Measurements from ENCODE around the gene ANKH.

Gene ANKH

DNA sequence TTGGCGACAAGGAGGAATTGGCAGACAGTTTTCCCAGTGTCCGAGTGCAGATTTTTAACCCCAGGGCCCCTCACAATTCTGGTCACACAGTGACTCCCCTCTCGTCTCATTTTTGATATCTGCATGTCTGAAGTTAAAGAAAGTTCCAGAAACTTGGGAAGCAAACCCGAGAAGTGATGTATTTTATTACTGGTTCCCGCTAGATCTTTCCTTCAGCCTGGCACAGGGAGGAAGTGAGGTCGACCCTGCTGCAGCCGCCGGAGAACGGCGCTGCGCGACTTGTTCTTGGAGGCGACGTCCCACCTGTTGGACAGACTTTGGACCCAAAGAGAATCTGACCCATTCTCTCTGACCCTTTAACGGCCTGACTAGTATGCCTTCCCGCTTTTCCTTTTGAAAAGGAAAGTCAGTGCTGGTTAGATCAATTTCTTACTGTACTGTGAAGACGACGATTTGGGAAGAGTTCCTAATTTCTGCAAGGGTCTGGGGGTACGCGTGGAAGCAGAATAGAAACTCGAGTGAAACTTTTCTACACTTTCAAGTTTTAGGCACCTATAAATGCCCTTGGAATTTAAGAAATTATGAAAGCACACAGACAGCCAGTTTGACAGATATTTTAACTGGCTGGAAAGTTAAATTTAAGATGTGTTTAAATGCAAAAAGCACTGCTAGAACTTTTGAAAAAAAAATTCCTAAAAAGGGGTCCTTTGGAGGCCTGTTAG is 206.3 kb downstream of the ANKH start:
- DNase-seq (ENCODE audit: low read depth, low spot score), result no peak

DNA sequence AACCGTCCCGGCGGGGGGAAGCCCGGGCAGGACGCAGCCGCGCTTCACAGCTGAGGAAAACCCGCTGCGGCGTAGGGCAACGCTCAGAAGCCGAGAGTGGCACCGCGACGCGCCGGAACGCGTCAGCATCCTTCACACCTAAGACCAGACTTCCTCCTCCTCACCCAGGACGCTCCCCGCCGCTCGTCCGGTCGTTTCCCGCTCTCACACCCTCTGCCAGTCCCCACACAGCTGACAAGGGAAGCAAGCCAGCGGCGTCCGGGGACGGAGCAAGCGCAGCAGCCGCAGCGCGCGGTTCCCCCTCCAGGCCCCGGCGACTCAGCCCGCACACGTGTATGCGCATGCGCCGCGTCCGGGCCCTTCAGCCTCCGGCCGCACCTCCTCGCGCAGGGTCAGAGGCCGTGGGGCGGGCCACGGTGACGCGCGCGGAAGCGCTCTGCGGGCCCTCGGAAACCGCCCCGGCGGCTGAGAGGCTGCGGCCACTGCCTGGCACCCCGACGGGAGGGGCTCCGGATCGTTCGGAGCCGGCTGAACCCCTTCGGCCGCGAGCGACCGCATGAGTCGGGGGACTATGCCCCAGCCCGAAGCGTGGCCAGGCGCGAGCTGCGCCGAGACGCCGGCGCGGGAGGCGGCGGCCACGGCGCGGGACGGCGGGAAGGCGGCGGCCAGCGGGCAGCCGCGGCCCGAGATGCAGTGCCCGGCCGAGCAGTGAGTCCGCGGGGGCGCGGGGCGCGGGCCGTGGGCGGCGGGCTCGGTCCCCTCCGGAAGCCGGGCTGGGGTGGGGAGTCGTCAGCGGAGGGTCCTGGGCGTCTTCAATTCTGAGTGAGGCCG is 207.1 kb downstream of the ANKH start, which contains the start of gene OTULIN:
Gene OTULIN, plus strand, starts transcription at position 449 of the 831 bp plus-strand sequence. Its CDS starts 108 bp downstream, at position 557.
- DNase-seq (ENCODE audit: low read depth, low spot score), result peak; percentile 64

DNA sequence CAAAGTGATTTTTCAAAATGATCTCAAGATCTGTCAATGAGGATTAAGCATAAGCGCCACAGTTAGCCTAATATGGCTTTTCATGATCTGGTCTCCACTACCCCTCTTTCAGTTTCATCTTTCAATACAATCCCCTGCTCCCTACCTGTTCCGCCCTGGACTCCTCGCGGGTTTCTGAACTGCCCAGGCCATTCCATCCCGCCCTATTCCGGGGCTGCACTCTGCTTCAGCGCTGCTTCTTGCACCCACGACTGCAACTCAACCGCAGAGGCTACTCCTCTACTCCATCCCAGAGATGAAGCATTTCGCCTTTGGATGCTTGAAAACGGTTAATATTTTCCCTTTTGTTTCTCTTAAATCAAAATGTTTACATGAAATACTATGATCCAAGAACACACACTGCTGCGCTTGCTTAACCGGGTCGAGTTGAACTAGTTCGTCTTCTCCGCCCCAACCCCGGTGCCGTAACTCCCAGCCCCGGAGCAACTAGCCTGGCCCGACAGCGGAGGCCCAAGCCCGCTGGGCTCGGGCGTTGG is 207.8 kb downstream of the ANKH start:
- DNase-seq (ENCODE audit: low read depth, low spot score), result no peak

DNA sequence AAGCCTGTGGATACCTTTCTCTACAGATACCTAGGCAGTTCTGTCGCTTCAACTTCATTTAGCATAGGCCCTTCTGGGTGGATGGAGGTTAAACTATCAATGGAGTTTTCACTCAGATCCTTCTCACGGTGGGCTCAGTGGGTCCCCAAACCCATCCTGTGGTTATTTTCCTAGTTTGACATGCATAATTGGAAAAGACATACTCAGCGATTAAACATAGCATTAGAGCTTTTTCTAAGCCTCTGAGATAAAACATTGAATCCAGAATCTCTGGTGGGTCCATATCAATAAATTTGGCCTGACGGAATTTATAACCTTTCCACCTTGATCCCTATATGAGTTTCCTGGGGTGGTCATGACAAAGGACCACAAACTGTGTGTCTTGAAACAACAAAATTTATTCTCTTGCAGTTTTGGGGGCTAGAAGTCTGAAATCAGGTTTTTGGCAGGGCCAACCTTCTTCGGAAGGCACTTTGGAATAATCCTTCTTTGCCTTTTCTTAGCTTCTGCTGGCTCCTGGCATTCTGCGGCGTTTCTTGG is 208.8 kb downstream of the ANKH start:
- no peak for DNase-seq (ENCODE audit: low read depth, low spot score)

DNA sequence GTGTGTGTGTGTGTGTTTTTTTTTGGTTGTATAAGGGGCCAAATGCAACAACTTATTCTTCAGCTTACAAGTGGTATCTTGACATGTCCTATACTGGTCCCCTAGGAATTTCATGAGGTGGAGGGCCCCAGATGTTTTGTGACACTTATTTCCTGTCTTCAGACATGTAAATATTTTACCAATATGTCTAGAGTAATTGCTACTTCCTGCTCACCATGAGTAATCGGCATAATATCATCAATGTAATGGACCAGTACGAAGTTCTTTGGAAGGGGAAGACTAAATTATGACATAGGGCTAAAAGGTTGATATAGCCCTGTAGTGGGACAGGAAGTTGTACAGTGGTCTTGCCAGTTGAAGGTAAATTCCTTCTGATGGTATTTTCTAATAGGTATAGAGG is 210.7 kb downstream of the ANKH start:
- DNase-seq (ENCODE audit: low read depth, low spot score), result no peak

DNA sequence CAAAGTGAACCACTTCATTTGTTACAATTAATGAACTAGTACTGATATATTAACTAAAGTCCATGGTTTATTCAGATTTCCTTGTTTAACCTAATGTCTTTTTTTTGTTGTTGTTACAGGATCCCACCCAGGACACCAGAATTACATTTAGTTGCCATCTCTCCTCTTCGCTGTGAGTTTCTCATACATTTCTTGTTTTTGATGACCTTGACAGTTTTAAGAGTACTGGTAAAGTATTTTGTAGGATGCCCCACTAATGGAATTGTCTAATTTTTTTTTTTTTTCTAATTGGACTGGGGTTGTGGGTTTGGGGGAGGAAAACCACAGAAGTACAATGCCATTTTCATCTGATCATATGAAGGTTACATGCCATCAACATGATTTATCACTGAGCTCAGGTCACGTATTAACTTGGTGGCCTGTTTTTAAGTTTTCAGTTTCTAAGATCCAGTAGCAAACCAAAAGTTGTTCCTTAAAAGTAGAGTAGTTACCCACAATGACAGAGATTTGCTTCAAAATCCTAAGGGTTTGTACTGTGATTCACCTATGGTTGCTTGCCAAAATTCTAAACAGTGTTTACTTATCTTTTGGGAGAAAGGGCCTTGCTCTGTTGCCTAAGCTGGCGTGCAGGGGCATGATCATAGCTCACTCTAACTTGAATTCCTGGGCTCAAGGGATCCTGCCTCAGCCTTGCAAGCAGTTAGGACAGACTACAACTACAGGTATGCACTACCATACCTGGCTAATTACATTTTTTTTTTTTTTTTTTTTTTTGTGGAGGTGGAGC is 211.6 kb downstream of the ANKH start:
- no peak for DNase-seq (ENCODE audit: low read depth, low spot score)

DNA sequence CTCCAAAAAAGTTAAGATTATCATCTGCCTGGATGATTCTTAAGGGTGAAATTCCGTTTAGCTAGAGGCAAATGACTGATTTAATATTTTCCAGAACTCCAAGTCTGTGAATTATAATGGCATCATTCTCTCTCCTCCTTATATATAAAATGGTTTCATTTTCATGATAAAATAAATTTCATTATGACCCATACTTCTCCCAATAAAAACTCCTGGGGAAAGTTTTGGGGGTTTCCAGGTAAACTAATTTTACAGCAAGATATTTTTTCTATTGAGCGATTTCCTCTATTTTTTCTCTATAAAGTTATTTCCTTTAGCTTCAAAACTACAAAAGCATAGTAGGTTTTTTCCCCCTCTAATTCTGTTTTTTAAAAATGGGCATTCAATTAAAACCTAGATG is 214.7 kb downstream of the ANKH start:
- no peak for DNase-seq (ENCODE audit: low read depth, low spot score)

DNA sequence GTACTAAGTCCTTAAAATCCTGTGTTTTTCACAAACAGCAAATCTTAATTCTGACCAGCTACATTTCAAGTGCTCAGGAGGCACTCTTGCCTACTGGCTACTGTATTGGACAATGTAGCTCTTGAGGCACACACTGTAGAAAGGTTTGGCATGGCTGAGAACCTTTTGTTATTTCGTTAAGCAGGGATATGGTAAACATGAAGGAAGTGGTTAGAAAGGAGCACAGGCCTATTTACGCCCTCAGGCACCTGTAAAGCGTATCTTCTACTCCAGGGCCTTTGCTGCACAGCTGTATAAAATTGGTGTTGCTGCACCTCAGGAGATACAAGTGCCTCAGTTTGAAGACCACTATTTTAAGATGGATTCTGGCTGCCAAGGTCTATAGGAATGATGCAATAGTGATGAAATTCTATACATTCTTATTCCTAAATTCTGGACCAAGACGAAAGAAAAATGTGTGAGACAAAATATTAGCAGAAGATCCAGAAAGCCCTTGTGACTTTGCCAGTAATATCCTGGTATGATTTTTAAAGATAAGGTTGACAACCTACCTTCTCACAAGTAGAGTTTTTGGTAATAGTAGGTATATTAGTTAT is 216.3 kb downstream of the ANKH start:
- no peak for DNase-seq (ENCODE audit: low read depth, low spot score)

Measured in iPS DF 19.7 (cell line).